H1 (cell line): ENCODE results near the gene DOCK3. TPM values are rescaled to one million over a fixed set of nuclear protein-coding genes. Genes with fewer than 3 reads are reported as not detected.

Experiments used
- POLR2A ChIP-seq, 2 experiments: IDR thresholded peaks; 1 replicate in 1 of 2; 2 replicates in 1 of 2; pipeline ENCODE4 v1.6.1; 2011; ENCODE audit warnings: low read depth in 2 of 2, low read length in 2 of 2, mild to moderate bottlenecking in 2 of 2; ENCODE audit errors: control extremely low read depth in 1 of 2
- RBBP5 ChIP-seq: IDR thresholded peaks from 2 replicates; pipeline ENCODE4 v1.7.1; 2012; ENCODE audit warnings: low read depth, mild to moderate bottlenecking, inconsistent platforms, low read length, moderate library complexity, borderline replicate concordance
- SP2 ChIP-seq: IDR thresholded peaks from 2 replicates; pipeline ENCODE4 v1.6.1; 2012; ENCODE audit warnings: mild to moderate bottlenecking, low read length, inconsistent platforms
- TCF12 ChIP-seq: IDR thresholded peaks from 2 replicates; pipeline ENCODE4 v1.6.1; 2011; ENCODE audit warnings: low read depth, mild to moderate bottlenecking, low read length
- polyA plus RNA-seq, 7 experiments: library from polyadenylated mRNA; depleted of rRNA in 3 of 7; stranded (reverse) in 5 of 7; unstranded in 2 of 7; fragments of >200 nt in 5 of 7; fragments of 200-250 nt in 2 of 7; gene quantifications; 1 replicate in 5 of 7; 2 replicates in 1 of 7; 4 replicates in 1 of 7; pipeline versions ENCODE4 v1.2.1 to v1.2.3, GENCODE V29; 2011 to 2013; ENCODE audit warnings: missing spikeins in 2 of 7, mixed read lengths in 2 of 7
- total RNA-seq: library from RNA; stranded (reverse); fragmentation: NEBNext Ultra II Directional; extraction: Animal tissue kit (Norgen Biotek cat#: 25700); gene quantifications from 2 replicates; pipeline ENCODE4 v1.2.1, GENCODE V29; 2021

DOCK3 gene
- total and polyA plus RNA-seq, 2 of the 8 experiments (the other 6 are each of a cell fraction or from before 2014, with no cell fraction given): 2.7 to 5.0 TPM

GRCh38 chr3:50637945-50638344 is 36.8 kb upstream of the DOCK3 start (continued):
- no peak for TF ChIP-seq RBBP5
- no peak for TF ChIP-seq POLR2A (IDR thresholded peaks at IDR 0.05; ENCODE audit: control extremely low read depth in 1 of 2, low read depth in 2 of 2, low read length in 2 of 2)
- no peak for TF ChIP-seq TCF12
- no peak for TF ChIP-seq SP2
